NT2/D1 (cell line): ENCODE results near the gene JAGN1.
"Not testable (repeated sequence)": the region's sequence is repeated elsewhere in the genome, so short reads cannot be mapped to it uniquely, and the experiment has no call there.

Source experiments
- YY1 ChIP-seq: IDR thresholded peaks from 2 replicates; pipeline ENCODE4 v1.6.1; 2011; ENCODE audit not compliant: insufficient read length, insufficient read depth
- ZNF274 ChIP-seq: IDR thresholded peaks from 2 replicates; pipeline ENCODE4 v1.6.1; 2011; ENCODE audit warnings: mild to moderate bottlenecking, low read depth, low read length

DNA sequence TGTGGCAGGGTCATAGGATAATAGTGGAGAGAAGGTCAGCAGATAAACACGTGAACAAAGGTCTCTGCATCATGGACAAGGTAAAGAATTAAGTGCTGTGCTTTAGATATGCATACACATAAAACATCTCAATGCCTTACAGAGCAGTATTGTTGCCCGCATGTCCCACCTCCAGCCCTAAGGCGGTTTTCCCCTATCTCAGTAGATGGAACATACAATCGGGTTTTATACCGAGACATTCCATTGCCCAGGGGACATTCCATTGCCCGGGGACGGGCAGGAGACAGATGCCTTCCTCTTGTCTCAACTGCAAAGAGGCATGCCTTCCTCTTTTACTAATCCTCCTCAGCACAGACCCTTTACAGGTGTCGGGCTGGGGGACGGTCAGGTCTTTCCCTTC, 42.5 kb upstream of the JAGN1 start:
- not testable (repeated sequence) for TF ChIP-seq YY1, ZNF274
